Fibroblast of villous mesenchyme (primary cell): ENCODE results near the gene RCCD1. TPM values are rescaled to one million over a fixed set of nuclear protein-coding genes. Genes with fewer than 3 reads are reported as not detected.

Experiments
- DNase-seq: peaks from one replicate; pipeline ENCODE4 v3.0.0-alpha.2; 2010; ENCODE audit warnings: low read depth
- H3K4me3 ChIP-seq: 2 replicates; pipeline ENCODE4 v1.5.1; 2011; ENCODE audit warnings: low read depth, mild to moderate bottlenecking, low read length
- CTCF ChIP-seq: IDR thresholded peaks from 2 replicates; pipeline ENCODE4 v1.5.1; 2012; ENCODE audit warnings: low read depth, mild to moderate bottlenecking, low read length; ENCODE audit not compliant: insufficient read depth
- total RNA-seq: library from RNA; depleted of rRNA; stranded (reverse); fragments of >200 nt; gene quantifications from 2 replicates; pipeline ENCODE4 v1.2.3, GENCODE V29; 2012

Gene RCCD1
- total RNA-seq, 1 donor: 14.7 TPM

DNA sequence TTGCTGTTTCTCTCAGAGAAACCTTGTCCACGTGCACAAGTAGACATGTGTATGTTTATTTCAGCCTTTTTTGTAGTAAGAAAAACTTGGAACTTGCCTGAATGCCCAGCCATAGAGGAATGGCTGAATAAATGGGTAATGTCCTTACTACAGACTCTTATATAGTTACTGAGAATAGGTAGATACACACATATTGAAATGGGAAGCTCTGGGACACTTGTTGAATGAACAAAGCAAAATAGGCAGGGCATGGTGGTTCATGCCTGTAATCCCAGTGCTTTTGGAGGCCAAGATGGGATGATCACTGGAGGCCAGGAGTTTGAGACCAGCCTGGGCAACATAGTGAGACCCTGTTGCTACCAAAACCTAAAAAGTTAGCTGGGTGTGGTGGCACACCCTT lies 17.9 kb upstream of the RCCD1 start:
- DNase-seq: no peak
- no peak for TF ChIP-seq CTCF
- H3K4me3 ChIP-seq: no peak overlapping the region

- no peak for TF ChIP-seq CTCF
- no peak for DNase-seq
Observed at GRCh38 chr15:90938261-90938660, 16.4 kb upstream of the RCCD1 start.

GRCh38 chr15:90939756-90940155 lies 14.9 kb upstream of the RCCD1 start:
- TF ChIP-seq CTCF: no peak
- H3K4me3 ChIP-seq: no peak overlapping the region
- no peak for DNase-seq

More at GRCh38 chr15:90938261-90938660, 16.4 kb upstream of the RCCD1 start:
- H3K4me3 ChIP-seq: no peak overlapping the region

GRCh38 chr15:90941038-90941437 lies 13.6 kb upstream of the RCCD1 start:
- H3K4me3 ChIP-seq: no peak overlapping the region
- no peak for DNase-seq
- no peak for TF ChIP-seq CTCF

GRCh38 chr15:90942354-90943120 lies 12.1 kb upstream of the RCCD1 start:
- TF ChIP-seq CTCF: no peak
- DNase-seq: no peak
- no peak overlapping the region for H3K4me3 ChIP-seq

- TF ChIP-seq CTCF: no peak
- DNase-seq: no peak
- no peak overlapping the region for H3K4me3 ChIP-seq
Observed at GRCh38 chr15:90945091-90945490, 9.6 kb upstream of the RCCD1 start.

DNA sequence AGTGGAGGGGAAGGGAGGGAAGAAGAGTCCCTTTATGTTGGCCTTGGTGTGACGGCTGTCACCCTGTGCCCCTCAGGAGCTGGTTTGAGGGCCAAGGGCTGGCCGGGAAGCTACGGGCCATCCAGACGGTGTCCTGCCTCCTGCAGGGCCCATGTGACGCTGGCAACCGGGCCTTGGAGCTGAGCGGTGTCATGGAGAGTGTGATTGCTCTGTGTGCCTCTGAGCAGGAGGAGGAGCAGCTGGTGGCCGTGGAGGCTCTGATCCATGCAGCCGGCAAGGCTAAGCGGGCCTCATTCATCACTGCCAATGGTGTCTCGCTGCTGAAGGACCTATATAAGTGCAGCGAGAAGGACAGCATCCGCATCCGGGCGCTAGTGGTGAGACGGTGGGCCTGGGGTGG lies 8.1 kb upstream of the RCCD1 start:
- no peak for DNase-seq
- no peak for TF ChIP-seq CTCF
- H3K4me3 ChIP-seq: no peak overlapping the region
